PFSK-1 (cell line): ENCODE data around the gene TGM2.
A peak's percentile ranks its signal among the peaks of the same experiment; 100 is the strongest.

Experiments
- FOXP2 ChIP-seq: optimal IDR thresholded peaks from 2 replicates; pipeline ENCODE3; 2011; ENCODE audit warnings: borderline replicate concordance, control low read depth, inconsistent platforms; ENCODE audit not compliant: insufficient read depth; ENCODE audit errors: extremely low read length, extremely low read depth
- POLR2AphosphoS5 ChIP-seq: IDR thresholded peaks from 2 replicates; pipeline ENCODE4 v1.6.1; 2012; ENCODE audit warnings: low read depth, mild to moderate bottlenecking, control low read depth, low read length, moderate library complexity
- SIN3A ChIP-seq: IDR thresholded peaks from 2 replicates; pipeline ENCODE4 v1.6.1; 2012; ENCODE audit warnings: mild to moderate bottlenecking, low read length, moderate library complexity, borderline replicate concordance; ENCODE audit not compliant: insufficient read depth
- TAF1 ChIP-seq: IDR thresholded peaks from 2 replicates; pipeline ENCODE4 v1.6.1; 2012; ENCODE audit warnings: low read length, control low read depth, borderline replicate concordance; ENCODE audit not compliant: insufficient read depth
- TF ChIP-seq, protein P1 (sequence below), 2 experiments: IDR thresholded peaks; 2 replicates each; pipeline versions ENCODE4 v1.6.1 to v1.8.0; 2011 to 2012; ENCODE audit warnings: low read depth in 2 of 2, low read length in 2 of 2, control low read depth in 1 of 2, inconsistent platforms in 1 of 2, mild to moderate bottlenecking in 1 of 2, moderate library complexity in 1 of 2; ENCODE audit not compliant: insufficient read depth in 1 of 2

The TGM2 gene

DNA sequence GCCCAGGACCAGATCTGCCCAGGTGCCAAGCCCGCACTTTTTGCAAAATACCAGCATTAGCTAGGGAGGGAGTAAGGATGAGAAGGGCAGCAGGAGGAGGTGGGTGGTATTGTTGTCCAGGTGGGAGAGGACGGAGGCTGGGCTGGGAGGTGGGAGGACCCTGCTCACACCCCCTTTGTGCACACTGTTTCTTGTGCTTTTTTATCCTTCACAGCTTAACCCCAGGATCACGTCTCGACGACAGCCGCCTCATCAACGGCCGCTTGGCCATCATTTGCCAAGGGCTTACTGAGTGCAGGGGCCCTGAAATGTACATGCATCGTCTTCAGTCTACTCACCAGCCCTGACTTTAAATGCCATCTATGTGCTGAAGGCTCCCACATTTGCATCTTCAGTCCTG lies 12.1 kb upstream of the TGM2 start:
- TF ChIP-seq, protein P1, sequence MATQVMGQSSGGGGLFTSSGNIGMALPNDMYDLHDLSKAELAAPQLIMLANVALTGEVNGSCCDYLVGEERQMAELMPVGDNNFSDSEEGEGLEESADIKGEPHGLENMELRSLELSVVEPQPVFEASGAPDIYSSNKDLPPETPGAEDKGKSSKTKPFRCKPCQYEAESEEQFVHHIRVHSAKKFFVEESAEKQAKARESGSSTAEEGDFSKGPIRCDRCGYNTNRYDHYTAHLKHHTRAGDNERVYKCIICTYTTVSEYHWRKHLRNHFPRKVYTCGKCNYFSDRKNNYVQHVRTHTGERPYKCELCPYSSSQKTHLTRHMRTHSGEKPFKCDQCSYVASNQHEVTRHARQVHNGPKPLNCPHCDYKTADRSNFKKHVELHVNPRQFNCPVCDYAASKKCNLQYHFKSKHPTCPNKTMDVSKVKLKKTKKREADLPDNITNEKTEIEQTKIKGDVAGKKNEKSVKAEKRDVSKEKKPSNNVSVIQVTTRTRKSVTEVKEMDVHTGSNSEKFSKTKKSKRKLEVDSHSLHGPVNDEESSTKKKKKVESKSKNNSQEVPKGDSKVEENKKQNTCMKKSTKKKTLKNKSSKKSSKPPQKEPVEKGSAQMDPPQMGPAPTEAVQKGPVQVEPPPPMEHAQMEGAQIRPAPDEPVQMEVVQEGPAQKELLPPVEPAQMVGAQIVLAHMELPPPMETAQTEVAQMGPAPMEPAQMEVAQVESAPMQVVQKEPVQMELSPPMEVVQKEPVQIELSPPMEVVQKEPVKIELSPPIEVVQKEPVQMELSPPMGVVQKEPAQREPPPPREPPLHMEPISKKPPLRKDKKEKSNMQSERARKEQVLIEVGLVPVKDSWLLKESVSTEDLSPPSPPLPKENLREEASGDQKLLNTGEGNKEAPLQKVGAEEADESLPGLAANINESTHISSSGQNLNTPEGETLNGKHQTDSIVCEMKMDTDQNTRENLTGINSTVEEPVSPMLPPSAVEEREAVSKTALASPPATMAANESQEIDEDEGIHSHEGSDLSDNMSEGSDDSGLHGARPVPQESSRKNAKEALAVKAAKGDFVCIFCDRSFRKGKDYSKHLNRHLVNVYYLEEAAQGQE (IDR thresholded peaks at IDR 0.05; ENCODE audit: insufficient read depth in 1 of 2, low read depth in 2 of 2, low read length in 2 of 2): no peak
- TF ChIP-seq POLR2AphosphoS5: no peak

DNA sequence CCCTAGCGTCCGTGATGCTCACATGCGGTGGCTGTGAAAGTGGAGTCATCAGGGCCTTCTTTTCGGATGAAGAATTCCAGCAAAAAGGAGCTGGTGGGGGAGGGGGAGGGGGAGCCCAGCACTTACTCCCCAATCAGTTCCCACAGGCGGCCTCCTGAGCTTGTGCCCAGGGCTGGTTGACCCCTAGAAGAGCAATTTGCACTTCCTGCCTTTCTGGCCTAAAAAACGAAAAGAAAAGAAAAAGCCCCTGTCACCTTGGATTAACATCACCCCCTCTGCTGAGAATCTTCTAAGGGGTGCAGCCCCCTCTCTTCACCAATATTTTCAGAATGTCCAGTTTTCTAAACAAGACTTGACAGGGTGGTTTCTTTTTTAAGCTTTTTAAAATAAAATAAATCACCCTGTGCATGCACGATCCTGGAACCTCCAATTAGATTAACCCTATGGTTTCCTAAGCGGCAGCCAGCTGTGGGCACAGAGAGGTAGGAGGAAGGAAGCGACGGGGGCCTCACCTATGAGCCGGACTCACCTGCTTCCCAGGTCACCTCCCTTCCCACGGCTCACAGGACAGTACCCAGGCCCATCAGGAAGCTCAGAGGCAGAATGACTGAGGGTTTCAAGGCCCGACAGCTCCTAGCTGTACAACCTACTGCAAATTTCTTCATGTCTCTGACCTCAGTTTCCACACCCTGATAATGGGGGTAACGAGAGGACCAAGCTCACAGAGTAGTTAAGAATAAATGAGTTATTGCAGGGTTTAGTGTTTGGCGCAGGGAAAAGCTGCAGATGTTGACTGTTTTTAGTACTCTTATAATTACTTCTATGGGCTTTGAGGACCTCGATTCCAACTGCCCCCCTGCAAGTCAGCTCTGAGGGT lies 10.5 kb upstream of the TGM2 start:
- no peak for TF ChIP-seq FOXP2
- no peak for TF ChIP-seq POLR2AphosphoS5
- TF ChIP-seq SIN3A: no peak
- TF ChIP-seq, protein P1 (IDR thresholded peaks at IDR 0.05; ENCODE audit: insufficient read depth in 1 of 2, low read depth in 2 of 2, low read length in 2 of 2): no peak
- TF ChIP-seq TAF1: no peak

DNA sequence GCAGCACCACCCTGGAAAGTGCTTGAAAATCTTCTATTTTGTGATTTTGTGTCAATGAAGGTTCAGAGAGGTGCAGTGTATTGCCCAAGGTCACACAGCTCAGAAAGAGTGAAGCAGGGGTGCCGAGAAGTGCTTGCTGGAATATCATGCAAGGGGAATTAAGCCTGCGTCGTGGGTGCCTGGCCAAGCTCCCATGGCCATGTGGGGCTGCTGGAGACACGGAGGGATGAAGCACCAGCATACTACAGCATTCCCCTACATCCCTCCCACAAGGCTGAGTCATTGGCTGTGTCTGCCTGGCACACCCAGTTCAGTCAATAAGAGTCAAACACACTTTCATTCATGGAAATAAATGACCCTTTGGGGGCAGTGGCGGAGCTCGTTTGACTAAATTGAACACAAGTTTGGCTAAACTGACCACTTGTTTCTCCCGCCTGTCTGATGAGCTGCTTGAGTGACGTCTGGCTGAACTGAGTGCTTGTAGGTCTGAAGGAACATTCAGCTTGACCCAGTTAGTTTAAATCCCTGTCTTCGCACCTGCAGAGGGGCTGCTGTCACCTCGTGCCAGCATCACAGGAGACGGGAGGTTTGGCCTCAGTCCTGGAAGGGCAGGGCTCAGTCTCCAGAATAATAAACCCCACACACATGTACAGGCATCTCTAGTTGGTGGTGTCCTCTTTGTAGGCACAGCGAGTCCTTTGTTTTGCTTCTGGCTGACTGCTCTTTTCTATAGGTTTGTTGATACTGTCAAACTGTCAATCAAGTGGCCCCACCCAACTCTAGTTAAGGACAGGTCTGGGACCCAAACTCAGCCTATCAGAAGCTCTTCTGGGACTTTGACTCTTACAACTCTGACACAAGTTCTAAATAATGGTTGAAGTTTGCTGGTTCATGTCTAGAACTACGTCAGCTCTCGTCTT lies 8.4 kb upstream of the TGM2 start:
- TF ChIP-seq TAF1 (peak; percentile 18; the same call in 1 of the 2 replicates), POLR2AphosphoS5 (peak; percentile 61), FOXP2 (peak; percentile 65), SIN3A (0 out of 2 replicates have a peak, but pooled peaks have one; percentile 12)
- TF ChIP-seq, protein P1 (IDR thresholded peaks at IDR 0.05; ENCODE audit: insufficient read depth in 1 of 2, low read depth in 2 of 2, low read length in 2 of 2): no peak

DNA sequence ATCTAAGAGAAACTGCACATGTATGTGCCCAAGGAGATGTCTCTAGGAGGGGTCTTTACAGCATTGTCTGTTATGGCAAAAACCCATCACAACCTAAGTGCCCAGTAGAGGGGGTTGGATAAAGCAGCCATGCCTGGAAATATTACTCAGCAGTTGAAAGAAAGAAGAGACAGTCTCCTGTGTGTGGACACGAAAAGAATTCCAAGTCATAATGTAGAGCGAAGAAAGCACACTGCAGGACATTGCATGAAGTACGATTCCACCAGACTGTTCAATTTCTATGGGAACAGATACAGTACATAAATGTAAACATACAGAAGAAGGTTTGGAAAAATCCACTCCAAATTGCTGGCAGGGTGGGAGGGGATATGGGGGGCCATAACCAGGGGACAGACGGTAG lies 7.3 kb upstream of the TGM2 start:
- TF ChIP-seq POLR2AphosphoS5 (no peak), FOXP2 (no peak), SIN3A (no peak), TAF1 (no peak)
- TF ChIP-seq, protein P1 (IDR thresholded peaks at IDR 0.05; ENCODE audit: insufficient read depth in 1 of 2, low read depth in 2 of 2, low read length in 2 of 2): no peak
